SK-N-MC (cell line): ENCODE data around the gene C2CD4A.

Experiments used
- EZH2 ChIP-seq: fragments of 200-600 bp; sonication (generic); IDR thresholded peaks from one replicate; pipeline ENCODE4 v1.6.1; 2017; ENCODE audit warnings: antibody characterized with exemption
- POLR2AphosphoS5 ChIP-seq: IDR thresholded peaks from 2 replicates; pipeline ENCODE4 v1.6.1; 2012; ENCODE audit warnings: mild to moderate bottlenecking, low read depth, low read length, borderline replicate concordance

DNA sequence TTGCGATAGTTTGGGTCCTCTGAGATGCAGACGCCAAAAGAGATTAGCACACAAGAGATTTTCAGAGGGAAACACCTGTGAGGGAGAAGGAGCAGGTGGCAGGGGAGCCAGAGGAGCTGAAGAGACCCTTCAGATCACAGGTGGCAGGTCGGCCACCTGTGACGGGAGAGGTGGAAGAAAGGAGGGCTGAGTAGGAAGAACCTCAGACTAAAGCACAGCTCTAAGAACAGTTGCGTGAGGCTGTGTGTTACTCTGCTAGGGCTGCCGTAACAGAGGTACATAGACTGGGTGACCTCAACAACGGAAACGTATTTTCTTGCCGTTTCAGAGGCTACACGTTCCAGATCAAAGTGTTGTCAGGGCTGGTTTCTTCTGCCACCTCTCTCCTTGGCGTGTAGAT, 38.5 kb downstream of the C2CD4A start:
- no peak for TF ChIP-seq POLR2AphosphoS5
- TF ChIP-seq EZH2 = no peak
